Measurements from ENCODE around the gene RAB28. TPM values are rescaled to one million over a fixed set of nuclear protein-coding genes. Genes with fewer than 3 reads are reported as not detected.

Gene RAB28
- total RNA-seq, 1 experiment from 2014 or later = 12.1 TPM

GRCh38 chr4:13452927-13453579 lies 31.1 kb downstream of the RAB28 start:
- Histone ChIP-seq H3K4me1 (ENCODE audit: control insufficient read depth in 1 of 2, insufficient read depth in 2 of 2, low read length in 2 of 2) (no peaks in the 10 kb centered on the region), H3K27me3 (ENCODE audit: insufficient read depth, low read length) (no peaks in the 10 kb centered on the region), H4K20me1 (ENCODE audit: insufficient read depth) (peaks cover 5% of the 10 kb centered on the region; the same call in 1 of the 2 replicates), H3K36me3 (ENCODE audit: control insufficient read depth in 1 of 2, insufficient read depth in 2 of 2, low read length in 2 of 2) (no peaks in the 10 kb centered on the region), H3K4me2 (ENCODE audit: low read length) (no peak overlapping the region), H3K9me3 (ENCODE audit: control insufficient read depth in 1 of 2, insufficient read depth in 1 of 2, low read depth in 1 of 2, low read length in 2 of 2) (no peaks in the 10 kb centered on the region), H2AFZ (ENCODE audit: low read depth, low read length, poor library complexity, severe bottlenecking) (no peak overlapping the region), H3K9ac (ENCODE audit: low read length) (no peak overlapping the region), H3K27ac (ENCODE audit: low read depth, low read length) (no peak overlapping the region), H3K4me3 (replicated peaks in 1 of 2; ENCODE audit: low read depth in 1 of 2, low read length in 2 of 2) (no peak overlapping the region), H3K9me2 (ENCODE audit: insufficient read depth) (no peaks in the 10 kb centered on the region), H3K79me2 (ENCODE audit: insufficient read depth, low read length) (no peaks in the 10 kb centered on the region)
- CTCF ChIA-PET = no interaction called here
- no TSS peak for BruUV-seq (replicated peaks)
- no peak for ATAC-seq
- intact Hi-C loops (cut with micrococcal nuclease) = no loop called here
- RAD21 ChIA-PET (ENCODE audit: low non-redundant PET in 1 of 2, low total read pairs in 2 of 2, uncharacterized antibody in 2 of 2, unreplicated experiment in 2 of 2) = no interaction called here
- TF ChIP-seq CEBPB (IDR thresholded peaks at IDR 0.05; ENCODE audit: low read depth) = no peak
- TF ChIP-seq POLR2AphosphoS5 (IDR thresholded peaks at IDR 0.05; ENCODE audit: low read depth, low read length) = no peak
- TF ChIP-seq YY1 (IDR thresholded peaks at IDR 0.05; ENCODE audit: extremely low read depth, insufficient replicate concordance, low read depth, low read length) = no peak
- no peak for TF ChIP-seq RAD21 (IDR thresholded peaks at IDR 0.05; ENCODE audit: low read depth)
- TF ChIP-seq, protein P1, sequence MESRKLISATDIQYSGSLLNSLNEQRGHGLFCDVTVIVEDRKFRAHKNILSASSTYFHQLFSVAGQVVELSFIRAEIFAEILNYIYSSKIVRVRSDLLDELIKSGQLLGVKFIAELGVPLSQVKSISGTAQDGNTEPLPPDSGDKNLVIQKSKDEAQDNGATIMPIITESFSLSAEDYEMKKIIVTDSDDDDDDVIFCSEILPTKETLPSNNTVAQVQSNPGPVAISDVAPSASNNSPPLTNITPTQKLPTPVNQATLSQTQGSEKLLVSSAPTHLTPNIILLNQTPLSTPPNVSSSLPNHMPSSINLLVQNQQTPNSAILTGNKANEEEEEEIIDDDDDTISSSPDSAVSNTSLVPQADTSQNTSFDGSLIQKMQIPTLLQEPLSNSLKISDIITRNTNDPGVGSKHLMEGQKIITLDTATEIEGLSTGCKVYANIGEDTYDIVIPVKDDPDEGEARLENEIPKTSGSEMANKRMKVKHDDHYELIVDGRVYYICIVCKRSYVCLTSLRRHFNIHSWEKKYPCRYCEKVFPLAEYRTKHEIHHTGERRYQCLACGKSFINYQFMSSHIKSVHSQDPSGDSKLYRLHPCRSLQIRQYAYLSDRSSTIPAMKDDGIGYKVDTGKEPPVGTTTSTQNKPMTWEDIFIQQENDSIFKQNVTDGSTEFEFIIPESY (IDR thresholded peaks at IDR 0.05; ENCODE audit: extremely low read depth, insufficient replicate concordance, low read length) = no peak
- no peak for DNase-seq (ENCODE audit: low read depth, low spot score)
- POLR2A ChIA-PET = no interaction called here

GRCh38 chr4:13449590-13449989 lies 34.5 kb downstream of the RAB28 start:
- POLR2A ChIA-PET = no interaction called here
- no peak for ATAC-seq
- RAD21 ChIA-PET (ENCODE audit: low non-redundant PET in 1 of 2, low total read pairs in 2 of 2, uncharacterized antibody in 2 of 2, unreplicated experiment in 2 of 2) = no interaction called here
- no peaks in the 10 kb centered on the region for H3K79me2 ChIP-seq (ENCODE audit: insufficient read depth, low read length)
- H3K27ac ChIP-seq (ENCODE audit: low read depth, low read length) = no peak overlapping the region
- DNase-seq (ENCODE audit: low read depth, low spot score) = no peak
- no peaks in the 10 kb centered on the region for H3K9me3 ChIP-seq (ENCODE audit: control insufficient read depth in 1 of 2, insufficient read depth in 1 of 2, low read depth in 1 of 2, low read length in 2 of 2)
- H3K9me2 ChIP-seq (ENCODE audit: insufficient read depth) = no peaks in the 10 kb centered on the region
- CTCF ChIA-PET = no interaction called here
- no peaks in the 10 kb centered on the region for H3K36me3 ChIP-seq (ENCODE audit: control insufficient read depth in 1 of 2, insufficient read depth in 2 of 2, low read length in 2 of 2)
- no peaks in the 10 kb centered on the region for H3K4me1 ChIP-seq (ENCODE audit: control insufficient read depth in 1 of 2, insufficient read depth in 2 of 2, low read length in 2 of 2)
- H3K4me2 ChIP-seq (ENCODE audit: low read length) = no peak overlapping the region
- H3K4me3 ChIP-seq (replicated peaks in 1 of 2; ENCODE audit: low read depth in 1 of 2, low read length in 2 of 2) = no peak overlapping the region
- intact Hi-C loops (cut with micrococcal nuclease) = no loop called here
- no peak overlapping the region for H2AFZ ChIP-seq (ENCODE audit: low read depth, low read length, poor library complexity, severe bottlenecking)
- H4K20me1 ChIP-seq (ENCODE audit: insufficient read depth) = peaks cover 5% of the 10 kb centered on the region; the same call in 1 of the 2 replicates
- BruUV-seq (replicated peaks) = no TSS peak
- no peak overlapping the region for H3K9ac ChIP-seq (ENCODE audit: low read length)
- H3K27me3 ChIP-seq (ENCODE audit: insufficient read depth, low read length) = no peaks in the 10 kb centered on the region
- TF ChIP-seq FOSL1 (IDR thresholded peaks at IDR 0.05; ENCODE audit: low read depth) (no peak), MAX (IDR thresholded peaks at IDR 0.05) (no peak), JUND (IDR thresholded peaks at IDR 0.05) (no peak), TCF7L2 (IDR thresholded peaks at IDR 0.05; ENCODE audit: borderline replicate concordance, extremely low read depth, insufficient read depth, insufficient read length) (no peak), YY1 (IDR thresholded peaks at IDR 0.05; ENCODE audit: extremely low read depth, insufficient replicate concordance, low read depth, low read length) (no peak), SP1 (IDR thresholded peaks at IDR 0.05; ENCODE audit: low read depth) (no peak), SIN3A (IDR thresholded peaks at IDR 0.05; ENCODE audit: low read depth) (no peak), ZFX (IDR thresholded peaks at IDR 0.05) (no peak), SRF (IDR thresholded peaks at IDR 0.05; ENCODE audit: low read depth) (no peak), EZH2 (IDR thresholded peaks at IDR 0.05) (no peak), ELF1 (IDR thresholded peaks at IDR 0.05; ENCODE audit: borderline replicate concordance, low read depth) (no peak), CBX3 (IDR thresholded peaks at IDR 0.05; ENCODE audit: low read depth) (no peak)
- TF ChIP-seq, protein P1 (IDR thresholded peaks at IDR 0.05; ENCODE audit: extremely low read depth, insufficient replicate concordance, low read length) = no peak

All from HCT116 (cell line).